WTC11 (cell line): ENCODE data around the gene SYT9. TPM values are rescaled to one million over a fixed set of nuclear protein-coding genes. Genes with fewer than 3 reads are reported as not detected.

Source experiments
- ATAC-seq: fragments of 200-7000 bp; cut with Tn5 transposase; 2 replicates; pipeline ENCODE4 v1.10.0; 2021; ENCODE audit warnings: mild to moderate bottlenecking, moderate library complexity
- CTCF ChIA-PET: fragments of 300-600 bp; sonication (Branson Sonifier 250); formaldehyde crosslinking; loops from one replicate; lab custom pipeline; 2021; ENCODE audit warnings: antibody characterized with exemption; lab: Charles Lee
- POLR2A ChIA-PET: fragments of 350-600 bp; sonication (Branson Sonifier 250); formaldehyde crosslinking; loops from one replicate; lab custom pipeline; 2021; ENCODE audit warnings: antibody characterized with exemption; lab: Charles Lee
- DNase-seq: peaks from one replicate; pipeline ENCODE4 v3.0.0; 2021; ENCODE audit warnings: low spot score
- H3K27ac Mint-ChIP-seq: 2 replicates; pipeline ENCODE4 v1.8.0; 2021; ENCODE audit warnings: mixed read lengths
- H3K27me3 Mint-ChIP-seq: 2 replicates; pipeline ENCODE4 v1.8.0; 2021; ENCODE audit warnings: low read depth, mild to moderate bottlenecking, moderate library complexity, mixed read lengths
- H3K36me3 Mint-ChIP-seq: 2 replicates; pipeline ENCODE4 v1.8.0; 2021; ENCODE audit warnings: mixed read lengths
- H3K4me1 Mint-ChIP-seq: 2 replicates; pipeline ENCODE4 v1.8.0; 2022; ENCODE audit warnings: mixed read lengths
- H3K4me3 Mint-ChIP-seq: 2 replicates; pipeline ENCODE4 v1.8.0; 2021; ENCODE audit warnings: mild to moderate bottlenecking, moderate library complexity, mixed read lengths
- H3K9me3 Mint-ChIP-seq: 2 replicates; pipeline ENCODE4 v1.8.0; 2021; ENCODE audit warnings: mixed read lengths
- E2F5 ChIP-seq: sonication (generic); formaldehyde crosslinking; IDR thresholded peaks from 2 replicates; pipeline ENCODE4 v1.8.1; 2022; ENCODE audit warnings: mild to moderate bottlenecking, moderate library complexity, missing genetic modification reagents
- ESRRA ChIP-seq: sonication (generic); formaldehyde crosslinking; IDR thresholded peaks from 2 replicates; pipeline ENCODE4 v1.8.1; 2022; ENCODE audit warnings: mild to moderate bottlenecking, missing genetic modification reagents, borderline replicate concordance
- FOXP4 ChIP-seq: sonication (generic); formaldehyde crosslinking; IDR thresholded peaks from 2 replicates; pipeline ENCODE4 v1.8.0; 2022; ENCODE audit warnings: mild to moderate bottlenecking, missing genetic modification reagents
- GABPB1 ChIP-seq: sonication (generic); formaldehyde crosslinking; IDR thresholded peaks from 2 replicates; pipeline ENCODE4 v1.8.1; 2023; ENCODE audit warnings: mild to moderate bottlenecking, missing genetic modification reagents
- KAT7 ChIP-seq: sonication (generic); formaldehyde crosslinking; IDR thresholded peaks from 2 replicates; pipeline ENCODE4 v1.8.1; 2023; ENCODE audit warnings: missing genetic modification reagents, mild to moderate bottlenecking, borderline replicate concordance
- NFYB ChIP-seq: sonication (generic); formaldehyde crosslinking; conservative IDR thresholded peaks from 2 replicates; pipeline ENCODE4 v1.8.0; 2022; ENCODE audit warnings: low read depth, missing genetic modification reagents
- NR2C2 ChIP-seq: sonication (generic); formaldehyde crosslinking; IDR thresholded peaks from 2 replicates; pipeline ENCODE4 v1.8.0; 2022; ENCODE audit warnings: mild to moderate bottlenecking, missing genetic modification reagents
- PRDM15 ChIP-seq: sonication (generic); formaldehyde crosslinking; IDR thresholded peaks from 2 replicates; pipeline ENCODE4 v1.8.0; 2022; ENCODE audit warnings: missing genetic modification reagents
- RELA ChIP-seq: sonication (generic); formaldehyde crosslinking; IDR thresholded peaks from 2 replicates; pipeline ENCODE4 v1.8.1; 2022; ENCODE audit warnings: missing genetic modification reagents, mild to moderate bottlenecking, borderline replicate concordance
- SP1 ChIP-seq: sonication (generic); formaldehyde crosslinking; conservative IDR thresholded peaks from 2 replicates; pipeline ENCODE4 v1.8.1; 2022; ENCODE audit warnings: missing genetic modification reagents
- TEAD4 ChIP-seq: sonication (generic); formaldehyde crosslinking; IDR thresholded peaks from 2 replicates; pipeline ENCODE4 v1.8.0; 2022; ENCODE audit warnings: mild to moderate bottlenecking, missing genetic modification reagents
- USF2 ChIP-seq: sonication (generic); formaldehyde crosslinking; IDR thresholded peaks from 2 replicates; pipeline ENCODE4 v1.8.1; 2023; ENCODE audit warnings: mild to moderate bottlenecking, missing genetic modification reagents, moderate library complexity
- ZBTB43 ChIP-seq: sonication (generic); formaldehyde crosslinking; IDR thresholded peaks from 2 replicates; pipeline ENCODE4 v1.8.1; 2023; ENCODE audit warnings: mild to moderate bottlenecking, missing genetic modification reagents
- ZNF138 ChIP-seq: sonication (generic); formaldehyde crosslinking; conservative IDR thresholded peaks from 2 replicates; pipeline ENCODE4 v1.8.1; 2022; ENCODE audit warnings: mild to moderate bottlenecking, moderate library complexity, missing genetic modification reagents
- ZSCAN18 ChIP-seq: fragments of 250-450 bp; sonication (Bioruptor Pico); IDR thresholded peaks from 2 replicates; pipeline ENCODE4 v2.1.2; 2022; ENCODE audit warnings: mild to moderate bottlenecking, moderate library complexity
- total RNA-seq: library from RNA; stranded (reverse); gene quantifications from 3 replicates; pipeline ENCODE4 v1.2.3, GENCODE V29; 2021

SYT9 gene
- total RNA-seq, 1 experiment from 2014 or later: 1.3 TPM

GRCh38 chr11:7418061-7418460 is 166.4 kb downstream of the SYT9 start:
- no peaks in the 10 kb centered on the region for H3K9me3 Mint-ChIP-seq
- no peaks in the 10 kb centered on the region for H3K36me3 Mint-ChIP-seq
- no peak overlapping the region for H3K27ac Mint-ChIP-seq
- no peaks in the 10 kb centered on the region for H3K27me3 Mint-ChIP-seq
- ChIA-PET POLR2A (no interaction called here), CTCF (interaction anchor here (1.2 kb wide), 1 partner anchor 65 kb away, joined by 6 read pairs; no protein-coding TSS in a partner anchor)
- H3K4me1 Mint-ChIP-seq: peaks cover 37% of the 10 kb centered on the region
- ATAC-seq: no peak
- DNase-seq: no peak
- H3K4me3 Mint-ChIP-seq: no peak overlapping the region
- TF ChIP-seq PRDM15 (no peak), GABPB1 (CRISPR knock-in tag) (no peak), E2F5 (no peak), ZBTB43 (CRISPR knock-in tag) (no peak), ESRRA (no peak), NR2C2 (no peak), ZNF138 (no peak), SP1 (CRISPR knock-in tag) (no peak), NFYB (CRISPR knock-in tag) (no peak), KAT7 (CRISPR knock-in tag) (no peak), USF2 (no peak), RELA (CRISPR knock-in tag) (no peak), ZSCAN18 (CRISPR knock-in tag) (no peak), FOXP4 (CRISPR knock-in tag) (no peak)

- POLR2A ChIA-PET: no interaction called here
- CTCF ChIA-PET: interaction anchor here (1.0 kb wide), 1 partner anchor 23 kb away, joined by 3 read pairs; no protein-coding TSS in a partner anchor
- Mint-ChIP-seq H3K36me3 (no peaks in the 10 kb centered on the region), H3K4me3 (no peak overlapping the region)
- no peak for ATAC-seq
- TF ChIP-seq TEAD4: no peak
- TF ChIP-seq, all 79 proteins: peak for 0
- Mint-ChIP-seq H3K4me1 (peaks cover 41% of the 10 kb centered on the region), H3K27me3 (no peaks in the 10 kb centered on the region), H3K9me3 (no peaks in the 10 kb centered on the region), H3K27ac (no peak overlapping the region)
- no peak for DNase-seq
These were observed 167.2 kb downstream of the SYT9 start for GRCh38 chr11:7418906-7419305.
